Activated naive CD4-positive, alpha-beta T cell treated with anti-CD3 and anti-CD28 coated beads, Interleukin-2, amount 50 U/mL, for 16 hours (primary cell): Measurements from ENCODE around the gene GNG7.
"Not testable (repeated sequence)": the region's sequence is repeated elsewhere in the genome, so short reads cannot be mapped to it uniquely, and the experiment has no call there.

Source experiments
- DNase-seq: peaks from one replicate; pipeline ENCODE4 v3.0.0-alpha.2; 2020

The GNG7 gene

GRCh38 chr19:2546128-2547032 lies 156.1 kb downstream of the GNG7 start:
- no peak for DNase-seq

GRCh38 chr19:2545416-2546127 lies 156.9 kb downstream of the GNG7 start:
- not testable (repeated sequence) for DNase-seq

GRCh38 chr19:2544576-2545415 lies 157.7 kb downstream of the GNG7 start:
- no peak for DNase-seq

- DNase-seq: peak; percentile 76
Observed at GRCh38 chr19:2543463-2544442, 158.7 kb downstream of the GNG7 start.

GRCh38 chr19:2543072-2543462 lies 159.4 kb downstream of the GNG7 start:
- DNase-seq: not testable (repeated sequence)

- no peak for DNase-seq
Observed at GRCh38 chr19:2542341-2543069, 160.0 kb downstream of the GNG7 start.

GRCh38 chr19:2540646-2541454 lies 161.6 kb downstream of the GNG7 start:
- no peak for DNase-seq

GRCh38 chr19:2540251-2540645 lies 162.2 kb downstream of the GNG7 start:
- no peak for DNase-seq

- DNase-seq: no peak
Observed at GRCh38 chr19:2538096-2538757, 164.3 kb downstream of the GNG7 start.

GRCh38 chr19:2537584-2537983 lies 164.9 kb downstream of the GNG7 start:
- not testable (repeated sequence) for DNase-seq

- DNase-seq: no peak
Observed at GRCh38 chr19:2536461-2536860, 166.0 kb downstream of the GNG7 start.

- no peak for DNase-seq
Observed at GRCh38 chr19:2534423-2535013, 168.0 kb downstream of the GNG7 start.

- no peak for DNase-seq
Observed at GRCh38 chr19:2533686-2534422, 168.6 kb downstream of the GNG7 start.

GRCh38 chr19:2533072-2533425 lies 169.4 kb downstream of the GNG7 start:
- DNase-seq: no peak

- no peak for DNase-seq
Observed at GRCh38 chr19:2532252-2533071, 170.0 kb downstream of the GNG7 start.

GRCh38 chr19:2529942-2530341 lies 172.6 kb downstream of the GNG7 start:
- not testable (repeated sequence) for DNase-seq

- no peak for DNase-seq
Observed at GRCh38 chr19:2529473-2529918, 173.0 kb downstream of the GNG7 start.

GRCh38 chr19:2528675-2529101 lies 173.8 kb downstream of the GNG7 start:
- no peak for DNase-seq
